HG03457 (cell line): ENCODE measurements around the gene ARMS2.

Source experiments
- ATAC-seq: cut with Tn5 transposase; IDR thresholded peaks from one replicate; pipeline ENCODE4 v1.9.1; 2021; ENCODE audit warnings: moderate number of reproducible peaks; ENCODE audit not compliant: unreplicated experiment

ARMS2 gene

GRCh38 chr10:122454603-122455080 is at the start of gene ARMS2:
TSS of gene ARMS2 (plus strand) at chr10:122454653. CDS start at chr10:122454728, 75 bp downstream.
- ATAC-seq, result no peak

- no peak for ATAC-seq
These were observed 46.9 kb upstream of the ARMS2 start for GRCh38 chr10:122407375-122408125.

- ATAC-seq, result no peak
These were observed 41.1 kb upstream of the ARMS2 start for GRCh38 chr10:122413327-122413726.

- ATAC-seq, result no peak
These were observed 36.8 kb upstream of the ARMS2 start for GRCh38 chr10:122417667-122418066.

- ATAC-seq, result no peak
These were observed 35.4 kb upstream of the ARMS2 start for GRCh38 chr10:122419016-122419415.

- ATAC-seq, result no peak
These were observed 34.4 kb upstream of the ARMS2 start for GRCh38 chr10:122419876-122420623.

GRCh38 chr10:122420624-122421007 is 33.8 kb upstream of the ARMS2 start:
- ATAC-seq, result no peak

- no peak for ATAC-seq
These were observed 33.3 kb upstream of the ARMS2 start for GRCh38 chr10:122421054-122421625.

- ATAC-seq, result no peak
These were observed 32.7 kb upstream of the ARMS2 start for GRCh38 chr10:122421742-122422141.

- ATAC-seq, result no peak
These were observed 32.0 kb upstream of the ARMS2 start for GRCh38 chr10:122422266-122422989.

GRCh38 chr10:122424059-122424458 is 30.4 kb upstream of the ARMS2 start:
- ATAC-seq, result no peak

- ATAC-seq, result no peak
These were observed 27.6 kb upstream of the ARMS2 start for GRCh38 chr10:122426829-122427228.

- no peak for ATAC-seq
These were observed 27.2 kb upstream of the ARMS2 start for GRCh38 chr10:122427280-122427679.

GRCh38 chr10:122435212-122435827 is 19.1 kb upstream of the ARMS2 start:
- no peak for ATAC-seq

- ATAC-seq, result no peak
These were observed 12.5 kb upstream of the ARMS2 start for GRCh38 chr10:122441961-122442360.

GRCh38 chr10:122445469-122445868 is 9.0 kb upstream of the ARMS2 start:
- no peak for ATAC-seq

- no peak for ATAC-seq
These were observed 8.5 kb upstream of the ARMS2 start for GRCh38 chr10:122445904-122446303.

- no peak for ATAC-seq
These were observed 7.6 kb upstream of the ARMS2 start for GRCh38 chr10:122446668-122447423.

GRCh38 chr10:122448600-122448999 is 5.9 kb upstream of the ARMS2 start:
- no peak for ATAC-seq

GRCh38 chr10:122449153-122449552 is 5.3 kb upstream of the ARMS2 start:
- no peak for ATAC-seq
